Activated CD8-positive, alpha-beta memory T cell treated with anti-CD3 and anti-CD28 coated beads, Interleukin-2, amount 10 ng/mL, durations not matched to agents 7 days and 5 days (primary cell): ENCODE results near the gene KCNQ5. TPM values are rescaled to one million over a fixed set of nuclear protein-coding genes. Genes with fewer than 3 reads are reported as not detected.
A peak's percentile ranks its signal among the peaks of the same experiment; 100 is the strongest.

Experiments
- ATAC-seq: fragments of 150-1000 bp; cut with Tn5 transposase; one replicate; pipeline ENCODE4 v1.10.0; 2021; ENCODE audit warnings: moderate library complexity
- CTCF ChIA-PET: fragments of 350-600 bp; sonication (Branson Sonifier 250); formaldehyde crosslinking; loops from one replicate; lab custom pipeline; 2021; ENCODE audit warnings: antibody characterized with exemption; lab: Charles Lee
- DNase-seq: peaks from one replicate; pipeline ENCODE4 v3.0.0-alpha.2; 2020
- H3K27ac Mint-ChIP-seq: one replicate; pipeline ENCODE4 v1.8.0; 2021; ENCODE audit warnings: mild to moderate bottlenecking, mixed read lengths
- H3K27me3 Mint-ChIP-seq: one replicate; pipeline ENCODE4 v1.8.0; 2021; ENCODE audit warnings: mixed read lengths
- H3K36me3 Mint-ChIP-seq: one replicate; pipeline ENCODE4 v1.8.0; 2021; ENCODE audit warnings: mild to moderate bottlenecking, mixed read lengths
- H3K4me1 Mint-ChIP-seq: one replicate; pipeline ENCODE4 v1.8.0; 2021; ENCODE audit warnings: mixed read lengths
- H3K4me3 Mint-ChIP-seq: one replicate; pipeline ENCODE4 v1.8.0; 2021; ENCODE audit warnings: mild to moderate bottlenecking, moderate library complexity, mixed read lengths
- H3K9me3 Mint-ChIP-seq: one replicate; pipeline ENCODE4 v1.8.0; 2022; ENCODE audit warnings: low read depth, mixed read lengths
- total RNA-seq, 2 experiments: library from RNA; stranded (reverse); gene quantifications; one replicate each; pipeline ENCODE4 v1.2.3, GENCODE V29; 2021

KCNQ5 gene
- total RNA-seq, 2 experiments from 2014 or later = 7.2 to 7.8 TPM

DNA sequence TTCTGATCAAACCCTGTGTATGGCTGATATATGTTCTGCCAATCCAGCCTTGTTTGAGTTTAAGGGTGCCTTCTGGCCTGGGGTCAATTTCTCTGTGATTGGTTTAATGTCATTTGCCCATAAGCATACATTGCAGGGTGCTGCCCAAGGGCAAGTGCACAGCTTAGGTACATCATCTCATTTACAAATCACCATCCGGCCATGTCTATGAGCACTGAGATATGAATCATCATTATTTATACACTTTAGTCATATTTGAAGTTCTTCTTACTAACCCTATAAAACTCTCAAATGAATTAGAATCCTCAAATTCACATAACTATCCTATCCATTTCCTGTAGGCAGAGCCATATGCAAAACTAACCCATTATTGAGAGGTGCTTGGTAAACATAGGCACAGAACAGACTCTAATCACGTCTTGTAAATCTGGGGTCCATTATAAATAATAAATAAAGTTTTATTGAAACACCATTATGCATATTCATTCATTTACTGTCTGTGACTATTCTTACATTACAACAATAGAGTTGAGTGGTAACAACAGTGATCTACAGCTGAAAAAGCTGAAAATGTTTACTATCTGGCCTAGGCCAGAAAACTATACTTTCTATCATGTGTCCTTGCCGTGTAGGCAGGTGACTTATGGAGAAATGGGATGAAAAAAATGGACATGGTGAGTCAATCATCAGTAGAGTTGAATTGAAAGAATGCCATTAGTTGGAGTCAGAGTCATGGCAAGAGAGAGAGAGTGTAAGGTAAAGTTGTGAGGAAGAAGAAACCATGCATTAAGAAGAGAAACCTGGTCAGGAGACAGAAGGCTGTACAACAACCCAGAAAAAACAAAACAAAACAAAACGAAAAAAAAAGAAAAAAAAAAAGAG is 25.0 kb downstream of the KCNQ5 start:
- Mint-ChIP-seq H3K27me3 (no peaks in the 10 kb centered on the region), H3K4me1 (peaks cover 26% of the 10 kb centered on the region), H3K4me3 (no peak overlapping the region), H3K36me3 (peaks cover 4% of the 10 kb centered on the region), H3K27ac (no peak overlapping the region), H3K9me3 (no peaks in the 10 kb centered on the region)
- ATAC-seq (no peak), DNase-seq (no peak)
- CTCF ChIA-PET = interaction anchor here (2.6 kb wide), 1 partner anchor 30 kb away, joined by 9 read pairs; no protein-coding TSS in a partner anchor

DNA sequence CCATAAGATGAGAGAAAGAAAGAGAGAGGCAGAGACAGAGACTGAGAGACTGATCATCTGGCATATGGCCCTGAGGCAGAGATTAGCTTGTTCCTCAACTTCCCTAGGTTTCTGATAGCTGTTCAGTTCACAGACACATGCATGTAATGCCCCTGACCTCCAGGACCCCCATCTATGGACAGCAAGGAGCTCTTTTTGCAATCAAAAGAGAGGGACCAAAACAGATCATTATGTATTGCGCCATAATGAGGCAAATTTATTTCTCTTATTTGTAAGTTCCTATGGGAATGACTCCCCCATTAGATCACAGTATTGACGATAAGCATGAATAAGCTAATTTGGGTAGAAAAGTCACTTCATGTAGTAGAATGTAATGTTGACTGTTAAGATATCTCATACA is 25.6 kb downstream of the KCNQ5 start:
- no peak overlapping the region for H3K4me3 Mint-ChIP-seq
- DNase-seq = no peak
- ATAC-seq = no peak
- H3K27ac Mint-ChIP-seq = no peak overlapping the region
- no peaks in the 10 kb centered on the region for H3K27me3 Mint-ChIP-seq
- peaks cover 28% of the 10 kb centered on the region for H3K4me1 Mint-ChIP-seq
- peaks cover 4% of the 10 kb centered on the region for H3K36me3 Mint-ChIP-seq
- no peaks in the 10 kb centered on the region for H3K9me3 Mint-ChIP-seq
- CTCF ChIA-PET = interaction anchor here (2.6 kb wide), 1 partner anchor 31 kb away, joined by 9 read pairs; no protein-coding TSS in a partner anchor

DNA sequence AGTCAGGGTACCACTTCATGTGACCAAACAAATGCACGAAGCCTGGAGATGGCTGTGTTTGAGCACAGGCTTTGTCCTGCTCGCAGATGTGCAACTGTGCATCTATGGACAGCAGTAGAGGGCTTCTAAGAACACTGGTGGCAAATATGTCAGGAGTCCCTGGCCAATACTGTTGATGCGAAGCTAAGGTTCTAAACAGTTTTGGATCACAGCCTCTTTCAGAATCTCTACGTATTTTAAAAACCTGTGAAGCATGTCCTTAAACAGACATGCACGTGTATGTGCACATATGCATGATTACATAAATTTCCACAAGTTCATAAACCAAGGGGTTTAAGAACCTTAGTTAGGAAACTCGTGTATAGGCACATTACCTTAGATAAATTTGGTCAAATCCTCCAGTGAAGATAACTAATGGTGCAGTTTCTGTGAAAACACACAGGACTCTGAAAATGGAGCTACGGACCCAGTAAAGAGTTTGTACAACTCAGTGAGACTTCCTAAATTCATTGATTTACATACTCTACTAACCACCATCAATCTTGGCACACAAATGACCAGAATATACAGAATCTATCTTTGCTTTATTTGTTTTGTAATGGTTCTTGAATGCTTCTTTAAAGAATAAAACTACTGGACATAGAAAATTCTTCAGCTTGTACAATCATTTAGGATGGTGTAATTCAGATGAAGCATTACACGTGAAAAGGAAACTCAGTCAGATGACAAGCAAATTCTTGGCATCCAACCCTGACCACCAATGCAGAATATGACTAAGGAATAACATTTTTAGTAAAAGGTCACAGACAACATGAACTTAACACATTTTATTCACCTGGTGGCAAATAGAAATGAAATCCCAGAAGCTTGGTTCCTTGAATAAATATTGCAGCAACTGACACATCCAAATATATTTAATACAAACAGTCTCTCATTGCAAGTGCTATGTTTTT is 27.4 kb downstream of the KCNQ5 start:
- peak; percentile 44 for DNase-seq
- no peaks in the 10 kb centered on the region for H3K27me3 Mint-ChIP-seq
- CTCF ChIA-PET = interaction anchor here (0.8 kb wide), 1 partner anchor 30 kb away, joined by 3 read pairs; no protein-coding TSS in a partner anchor
- peaks cover 5% of the 10 kb centered on the region for H3K36me3 Mint-ChIP-seq
- peaks cover 29% of the 10 kb centered on the region for H3K4me1 Mint-ChIP-seq
- H3K27ac Mint-ChIP-seq = peak overlapping the region; percentile 31
- no peak overlapping the region for H3K4me3 Mint-ChIP-seq
- ATAC-seq = peak; percentile 57
- H3K9me3 Mint-ChIP-seq = no peaks in the 10 kb centered on the region

DNA sequence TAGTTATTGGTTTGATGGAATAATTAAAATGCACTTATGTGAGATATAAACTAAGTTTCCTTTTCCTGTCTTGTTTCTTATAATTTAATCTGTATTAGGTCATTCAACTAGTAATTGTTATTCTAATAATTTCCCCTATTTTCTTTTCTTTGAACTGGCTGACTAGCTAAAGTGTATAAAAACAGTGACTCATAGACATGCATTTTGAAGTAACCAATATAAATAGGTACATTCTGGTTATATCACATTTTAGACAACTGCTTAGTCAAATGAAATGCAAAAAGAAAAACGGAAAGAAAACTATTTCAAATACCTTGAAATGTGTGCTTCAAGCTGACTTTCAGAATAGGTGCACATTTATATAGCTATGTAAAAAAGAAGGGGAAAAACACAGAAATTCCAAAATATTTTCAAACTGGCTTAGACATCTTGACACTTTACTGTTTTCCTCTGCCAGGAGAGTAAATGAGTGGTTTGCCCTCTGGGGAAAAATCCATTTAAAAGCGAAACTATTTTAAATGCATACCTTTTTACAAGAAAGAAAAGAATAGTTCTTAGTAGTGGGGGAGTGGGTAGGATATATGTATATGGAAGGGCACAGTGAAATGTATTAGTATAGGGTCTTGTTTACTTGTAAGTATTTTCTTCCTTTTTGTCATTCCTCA is 28.3 kb downstream of the KCNQ5 start:
- no peak for ATAC-seq
- Mint-ChIP-seq H3K36me3 (peaks cover 6% of the 10 kb centered on the region), H3K4me3 (no peak overlapping the region), H3K27ac (no peak overlapping the region), H3K27me3 (no peaks in the 10 kb centered on the region), H3K4me1 (peaks cover 29% of the 10 kb centered on the region), H3K9me3 (no peaks in the 10 kb centered on the region)
- CTCF ChIA-PET = no interaction called here
- no peak for DNase-seq

DNA sequence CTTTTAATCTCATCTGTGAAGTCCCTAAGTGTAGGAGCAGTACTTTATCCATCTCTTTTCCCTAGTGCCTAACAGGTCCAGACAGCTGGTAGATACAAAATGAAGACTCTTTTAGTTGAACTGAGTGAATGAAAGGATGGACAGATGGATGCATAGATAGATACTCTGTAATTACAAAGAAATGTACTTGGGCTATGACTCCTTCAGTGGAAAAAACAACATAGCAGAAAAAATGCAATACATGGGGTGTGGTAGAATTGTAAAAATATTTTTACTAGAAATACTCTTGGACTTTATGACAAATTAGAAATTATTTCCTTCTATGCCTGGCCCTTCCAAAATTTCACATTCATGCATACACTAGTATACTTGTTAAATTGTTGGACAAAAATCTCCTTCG is 29.3 kb downstream of the KCNQ5 start:
- DNase-seq = no peak
- H3K9me3 Mint-ChIP-seq = no peaks in the 10 kb centered on the region
- peaks cover 6% of the 10 kb centered on the region for H3K36me3 Mint-ChIP-seq
- CTCF ChIA-PET = no interaction called here
- peaks cover 29% of the 10 kb centered on the region for H3K4me1 Mint-ChIP-seq
- ATAC-seq = no peak
- H3K4me3 Mint-ChIP-seq = no peak overlapping the region
- H3K27me3 Mint-ChIP-seq = no peaks in the 10 kb centered on the region
- no peak overlapping the region for H3K27ac Mint-ChIP-seq

DNA sequence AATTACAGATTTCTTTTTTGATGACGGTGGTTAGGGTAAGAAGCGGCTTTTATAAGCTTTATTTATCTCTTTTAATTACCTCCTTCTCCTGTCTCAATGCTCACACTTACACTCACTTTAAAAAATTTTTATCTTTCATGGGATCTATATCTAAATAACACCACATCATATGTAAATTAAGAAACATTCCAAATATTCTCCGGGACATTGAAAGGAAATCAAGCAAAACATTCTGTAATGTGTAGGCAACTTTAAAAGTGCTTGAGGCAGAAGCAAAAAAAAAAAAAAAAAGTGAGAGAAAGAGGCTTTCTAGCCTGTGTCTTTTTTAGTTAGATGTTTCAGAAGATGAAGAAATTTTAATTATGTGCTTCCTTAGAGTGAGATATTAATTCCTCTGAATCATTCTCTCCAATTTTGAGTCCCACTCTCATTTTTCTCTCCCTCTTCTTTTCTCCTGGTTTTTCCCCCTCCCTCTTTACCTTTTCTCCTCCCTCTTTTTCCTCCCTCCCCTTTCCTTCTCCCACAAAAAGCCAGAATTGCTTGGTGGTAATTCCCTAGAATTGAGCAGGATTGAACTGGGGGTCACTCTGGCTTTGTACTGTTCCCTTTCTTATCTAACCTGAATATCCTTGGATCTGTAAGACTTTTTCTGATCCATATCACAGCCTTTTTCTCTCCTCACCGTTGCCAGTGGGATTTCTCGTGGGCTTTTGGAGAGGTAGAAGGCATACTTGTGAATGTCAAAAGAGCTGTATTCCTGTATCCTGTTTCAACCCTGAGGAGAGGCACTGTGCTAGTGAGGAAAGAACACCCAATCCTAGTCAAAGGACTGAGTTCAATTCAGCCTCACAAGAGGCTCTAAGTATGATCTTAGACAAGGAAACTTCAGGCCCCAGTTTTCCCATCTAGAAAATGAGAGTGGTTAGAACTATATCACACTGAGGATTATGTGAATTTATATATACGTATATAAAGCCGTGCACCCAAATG is 30.4 kb downstream of the KCNQ5 start:
- no peak for ATAC-seq
- H3K4me1 Mint-ChIP-seq = peaks cover 27% of the 10 kb centered on the region
- no peaks in the 10 kb centered on the region for H3K27me3 Mint-ChIP-seq
- no peak overlapping the region for H3K4me3 Mint-ChIP-seq
- H3K36me3 Mint-ChIP-seq = peaks cover 5% of the 10 kb centered on the region
- H3K27ac Mint-ChIP-seq = no peak overlapping the region
- DNase-seq = no peak
- H3K9me3 Mint-ChIP-seq = no peaks in the 10 kb centered on the region
- CTCF ChIA-PET = no interaction called here

DNA sequence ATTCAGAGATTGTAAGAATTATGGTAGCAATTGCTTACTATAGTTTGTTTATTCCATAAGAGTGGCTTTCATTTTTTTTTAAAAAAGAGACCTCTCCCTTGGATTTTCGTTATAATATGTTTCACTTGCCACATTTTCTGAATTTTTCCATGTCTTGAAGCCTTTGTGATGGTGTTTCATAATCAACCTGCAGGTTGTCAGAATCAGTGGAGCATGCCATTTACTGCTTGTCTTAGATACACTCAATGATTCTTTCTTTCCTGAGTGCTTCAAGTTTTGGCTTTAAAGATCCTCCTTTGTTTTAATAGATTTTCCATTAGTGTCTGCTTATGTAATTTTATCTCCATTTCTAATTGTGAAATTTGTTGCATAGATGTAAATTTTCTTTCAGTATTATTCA is 31.2 kb downstream of the KCNQ5 start:
- no peaks in the 10 kb centered on the region for H3K27me3 Mint-ChIP-seq
- peaks cover 4% of the 10 kb centered on the region for H3K36me3 Mint-ChIP-seq
- H3K4me3 Mint-ChIP-seq = no peak overlapping the region
- DNase-seq (no peak), ATAC-seq (no peak)
- no peak overlapping the region for H3K27ac Mint-ChIP-seq
- H3K4me1 Mint-ChIP-seq = peaks cover 27% of the 10 kb centered on the region
- no peaks in the 10 kb centered on the region for H3K9me3 Mint-ChIP-seq
- CTCF ChIA-PET = no interaction called here

DNA sequence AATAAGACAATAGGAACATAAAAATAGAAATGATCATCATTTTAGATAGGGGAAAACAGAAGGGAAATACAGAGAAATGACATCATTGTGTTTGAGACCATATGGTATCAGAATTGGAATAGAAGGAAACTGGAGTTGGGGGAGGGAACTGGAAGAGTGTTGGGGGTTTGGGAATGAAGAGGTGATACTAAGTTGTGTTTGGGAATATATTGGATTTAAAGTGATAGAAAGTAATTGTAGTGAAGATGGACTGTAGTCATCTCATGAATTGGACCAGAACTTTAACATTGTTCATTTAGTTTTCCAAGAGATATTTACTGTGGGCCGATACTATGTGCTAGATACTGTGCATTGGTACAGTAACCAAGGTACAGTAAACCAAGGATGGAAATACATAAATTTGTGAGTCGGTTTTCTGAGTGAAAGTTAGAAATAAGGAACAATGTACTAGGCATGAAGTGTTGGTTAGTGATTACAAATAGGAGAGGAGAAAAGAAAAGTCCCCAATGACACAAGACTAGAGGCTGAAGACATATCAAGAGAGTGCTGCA is 32.3 kb downstream of the KCNQ5 start:
- H3K4me3 Mint-ChIP-seq = no peak overlapping the region
- CTCF ChIA-PET = no interaction called here
- H3K27ac Mint-ChIP-seq = no peak overlapping the region
- no peaks in the 10 kb centered on the region for H3K27me3 Mint-ChIP-seq
- ATAC-seq (no peak), DNase-seq (no peak)
- H3K4me1 Mint-ChIP-seq = peaks cover 22% of the 10 kb centered on the region
- H3K9me3 Mint-ChIP-seq = no peaks in the 10 kb centered on the region
- H3K36me3 Mint-ChIP-seq = peaks cover 4% of the 10 kb centered on the region

DNA sequence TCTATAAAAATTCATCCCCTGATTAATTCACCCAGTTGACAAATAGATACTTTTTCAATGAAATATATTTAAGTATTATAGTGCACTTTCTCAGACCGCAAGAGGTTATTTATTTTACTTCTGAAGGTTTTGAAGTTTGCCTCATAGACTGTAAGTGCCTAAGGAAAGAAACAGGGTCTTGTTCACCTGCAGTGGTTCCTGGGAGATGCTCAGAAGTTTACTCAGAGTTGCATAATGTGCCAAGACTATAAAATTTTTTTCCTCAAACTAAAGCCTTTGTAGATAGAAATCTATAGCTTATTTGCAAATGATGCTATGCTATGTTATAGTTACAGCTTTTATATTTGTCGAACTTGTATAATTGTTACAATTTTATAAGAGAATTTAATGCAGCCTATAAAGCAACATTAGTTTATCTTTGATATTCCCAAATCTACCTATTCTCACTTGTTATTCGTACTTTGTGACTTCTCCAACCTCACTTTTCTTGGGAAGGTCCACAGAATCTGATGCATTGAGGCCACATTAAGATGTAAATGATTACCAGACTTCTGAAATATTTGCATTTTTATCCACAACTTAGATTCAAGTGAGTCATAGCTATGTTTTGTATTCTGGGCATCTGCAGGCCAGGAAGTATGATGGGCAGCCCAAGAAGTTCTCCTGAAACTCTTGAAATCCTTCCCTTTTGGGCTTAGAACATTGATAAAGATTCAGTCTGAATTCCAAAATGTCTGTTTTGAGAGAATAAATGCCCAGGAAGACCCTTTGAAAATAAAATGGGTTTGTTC is 35.7 kb downstream of the KCNQ5 start:
- no peak for ATAC-seq
- CTCF ChIA-PET = no interaction called here
- peaks cover 4% of the 10 kb centered on the region for H3K36me3 Mint-ChIP-seq
- H3K27me3 Mint-ChIP-seq = no peaks in the 10 kb centered on the region
- no peak overlapping the region for H3K27ac Mint-ChIP-seq
- H3K4me1 Mint-ChIP-seq = no peaks in the 10 kb centered on the region
- no peaks in the 10 kb centered on the region for H3K9me3 Mint-ChIP-seq
- no peak for DNase-seq
- H3K4me3 Mint-ChIP-seq = no peak overlapping the region

DNA sequence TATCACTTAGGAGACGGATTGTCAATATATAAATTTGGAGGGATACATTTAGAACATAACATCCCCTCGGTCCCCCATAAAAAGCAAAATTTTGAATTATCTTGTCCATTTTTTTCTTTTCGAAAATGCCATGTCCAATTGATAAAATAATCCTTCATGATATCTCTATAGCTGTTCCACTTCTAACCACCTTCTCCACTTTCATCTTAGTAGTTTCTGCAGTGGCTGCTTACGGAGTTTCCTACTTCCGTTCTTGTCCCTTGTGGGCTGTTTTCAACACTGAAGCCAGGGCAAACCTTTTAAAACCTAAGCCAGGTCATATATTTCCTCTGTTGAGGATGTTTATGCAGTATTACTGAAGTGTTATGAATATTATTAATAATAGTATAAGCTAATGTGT is 37.9 kb downstream of the KCNQ5 start:
- Mint-ChIP-seq H3K36me3 (peaks cover 2% of the 10 kb centered on the region), H3K27me3 (no peaks in the 10 kb centered on the region), H3K9me3 (no peaks in the 10 kb centered on the region), H3K4me1 (no peaks in the 10 kb centered on the region), H3K4me3 (no peak overlapping the region), H3K27ac (no peak overlapping the region)
- ATAC-seq (no peak), DNase-seq (no peak)
- CTCF ChIA-PET = interaction anchor here (1.1 kb wide), 1 partner anchor 470 kb away, joined by 6 read pairs; no protein-coding TSS in a partner anchor

DNA sequence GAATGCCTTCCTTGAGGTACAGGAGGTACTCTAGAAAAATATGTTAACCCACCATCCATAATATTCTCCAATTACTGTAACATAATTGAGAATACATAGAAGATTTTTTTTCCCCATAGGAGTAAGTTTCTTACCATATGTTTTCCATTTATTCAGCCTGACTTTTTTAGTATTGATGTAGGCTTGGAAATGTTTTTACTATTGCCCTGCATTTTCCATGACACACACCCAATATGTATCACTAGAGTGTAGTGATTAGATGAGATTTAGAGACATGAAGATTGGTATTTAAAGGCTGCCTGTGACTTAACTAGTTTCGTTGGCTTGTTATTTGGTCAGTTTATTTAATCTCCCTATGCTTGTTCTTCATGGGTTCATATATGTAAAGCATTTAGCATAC is 39.5 kb downstream of the KCNQ5 start:
- no peak for ATAC-seq
- no peaks in the 10 kb centered on the region for H3K27me3 Mint-ChIP-seq
- H3K27ac Mint-ChIP-seq = no peak overlapping the region
- CTCF ChIA-PET = no interaction called here
- DNase-seq = no peak
- H3K36me3 Mint-ChIP-seq = peaks cover 2% of the 10 kb centered on the region
- H3K4me1 Mint-ChIP-seq = no peaks in the 10 kb centered on the region
- no peaks in the 10 kb centered on the region for H3K9me3 Mint-ChIP-seq
- no peak overlapping the region for H3K4me3 Mint-ChIP-seq
